KOPT-K1 (cell line): ENCODE results near the gene SGO2.
"Not testable (repeated sequence)": the region's sequence is repeated elsewhere in the genome, so short reads cannot be mapped to it uniquely, and the experiment has no call there.

Experiments used
- H3K27ac ChIP-seq: fragments of 200-600 bp; sonication (generic); 2 replicates; pipeline ENCODE4 v1.5.1; 2016; ENCODE audit warnings: antibody characterized with exemption, mild to moderate bottlenecking, low read depth, low read length; ENCODE audit not compliant: poor library complexity, severe bottlenecking
- H3K36me3 ChIP-seq: fragments of 200-600 bp; sonication (generic); 2 replicates; pipeline ENCODE4 v1.5.1; 2017; ENCODE audit warnings: antibody characterized with exemption, mild to moderate bottlenecking, low read length, moderate library complexity; ENCODE audit not compliant: insufficient read depth
- H3K9me3 ChIP-seq: fragments of 200-600 bp; sonication (generic); 2 replicates; pipeline ENCODE4 v1.5.1; 2017; ENCODE audit warnings: antibody characterized with exemption, low read length, mild to moderate bottlenecking; ENCODE audit not compliant: insufficient read depth, poor library complexity, severe bottlenecking

SGO2 gene

GRCh38 chr2:200566596-200566995 is 40.6 kb downstream of the SGO2 start:
- H3K36me3 ChIP-seq = peaks cover 48% of the 10 kb centered on the region
- not testable (repeated sequence) for H3K27ac ChIP-seq, H3K9me3 ChIP-seq

DNA sequence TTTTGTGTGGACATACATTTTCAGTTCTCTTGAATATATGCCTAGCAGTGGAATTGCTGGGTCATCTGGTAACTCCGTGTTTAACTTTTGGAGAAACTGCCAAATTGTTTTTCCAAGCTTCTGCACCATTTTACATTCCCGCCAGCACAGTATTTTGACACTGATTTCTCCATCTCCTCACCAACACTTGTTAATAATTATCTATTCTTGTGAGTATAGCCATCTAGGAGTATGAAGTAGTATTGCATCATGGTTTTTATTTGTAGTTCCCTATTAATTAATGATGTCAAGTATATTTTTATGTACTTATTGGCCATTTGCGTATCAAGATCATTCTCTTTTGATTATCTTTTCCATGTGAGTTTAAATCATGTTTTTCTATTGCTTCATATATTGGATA is 41.9 kb downstream of the SGO2 start:
- Histone ChIP-seq H3K36me3 (peaks cover 61% of the 10 kb centered on the region), H3K27ac (no peak overlapping the region), H3K9me3 (no peaks in the 10 kb centered on the region)

DNA sequence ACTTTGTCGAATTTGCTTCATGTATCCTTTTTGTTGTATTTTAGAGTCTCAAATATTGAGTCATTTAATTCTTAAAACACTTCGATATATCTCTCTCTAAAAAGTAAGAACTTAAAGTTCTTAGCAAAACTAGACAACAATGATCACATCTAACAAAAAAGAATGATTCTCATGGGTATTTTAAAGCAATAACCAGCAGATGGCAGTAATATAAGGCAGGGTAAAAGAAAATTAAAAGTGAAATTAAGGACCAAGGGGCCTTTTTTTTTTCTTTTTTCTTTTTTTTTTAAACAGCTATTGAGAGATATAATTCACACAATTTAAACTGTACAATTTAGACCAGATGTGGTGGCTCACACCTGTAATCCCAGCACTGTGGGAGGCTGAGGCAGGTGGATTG is 50.0 kb downstream of the SGO2 start:
- H3K9me3 ChIP-seq = no peaks in the 10 kb centered on the region
- H3K36me3 ChIP-seq = peaks cover 93% of the 10 kb centered on the region
- no peak overlapping the region for H3K27ac ChIP-seq

- no peaks in the 10 kb centered on the region for H3K9me3 ChIP-seq
- peaks cover 93% of the 10 kb centered on the region for H3K36me3 ChIP-seq
- H3K27ac ChIP-seq = no peak overlapping the region
These were observed 51.0 kb downstream of the SGO2 start for GRCh38 chr2:200577027-200577426.

DNA sequence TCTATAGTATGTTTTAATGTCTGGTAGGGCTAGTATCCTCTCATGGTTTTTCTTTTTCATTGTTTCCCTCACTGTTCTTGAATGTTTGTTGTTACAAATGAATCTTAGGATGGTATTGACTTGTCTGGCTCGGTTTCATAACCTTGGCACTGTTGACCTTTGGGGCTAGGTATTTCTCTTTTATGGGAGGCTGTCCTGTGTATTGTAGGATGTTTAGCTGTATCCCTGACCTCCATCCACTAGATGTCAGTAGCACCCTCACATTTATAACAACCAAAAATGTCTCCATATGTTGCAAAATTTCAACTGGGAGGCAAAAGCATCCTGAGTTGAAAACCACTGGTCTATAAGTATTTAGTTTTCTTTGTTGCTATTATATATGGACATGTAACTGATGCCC is 52.8 kb downstream of the SGO2 start:
- Histone ChIP-seq H3K27ac (no peak overlapping the region), H3K36me3 (peaks cover 91% of the 10 kb centered on the region), H3K9me3 (no peaks in the 10 kb centered on the region)

- H3K27ac ChIP-seq = no peak overlapping the region
- no peaks in the 10 kb centered on the region for H3K9me3 ChIP-seq
- peaks cover 59% of the 10 kb centered on the region for H3K36me3 ChIP-seq
These were observed 58.6 kb downstream of the SGO2 start for GRCh38 chr2:200584639-200585038.

GRCh38 chr2:200585340-200585729 is 59.3 kb downstream of the SGO2 start:
- no peak overlapping the region for H3K27ac ChIP-seq

DNA sequence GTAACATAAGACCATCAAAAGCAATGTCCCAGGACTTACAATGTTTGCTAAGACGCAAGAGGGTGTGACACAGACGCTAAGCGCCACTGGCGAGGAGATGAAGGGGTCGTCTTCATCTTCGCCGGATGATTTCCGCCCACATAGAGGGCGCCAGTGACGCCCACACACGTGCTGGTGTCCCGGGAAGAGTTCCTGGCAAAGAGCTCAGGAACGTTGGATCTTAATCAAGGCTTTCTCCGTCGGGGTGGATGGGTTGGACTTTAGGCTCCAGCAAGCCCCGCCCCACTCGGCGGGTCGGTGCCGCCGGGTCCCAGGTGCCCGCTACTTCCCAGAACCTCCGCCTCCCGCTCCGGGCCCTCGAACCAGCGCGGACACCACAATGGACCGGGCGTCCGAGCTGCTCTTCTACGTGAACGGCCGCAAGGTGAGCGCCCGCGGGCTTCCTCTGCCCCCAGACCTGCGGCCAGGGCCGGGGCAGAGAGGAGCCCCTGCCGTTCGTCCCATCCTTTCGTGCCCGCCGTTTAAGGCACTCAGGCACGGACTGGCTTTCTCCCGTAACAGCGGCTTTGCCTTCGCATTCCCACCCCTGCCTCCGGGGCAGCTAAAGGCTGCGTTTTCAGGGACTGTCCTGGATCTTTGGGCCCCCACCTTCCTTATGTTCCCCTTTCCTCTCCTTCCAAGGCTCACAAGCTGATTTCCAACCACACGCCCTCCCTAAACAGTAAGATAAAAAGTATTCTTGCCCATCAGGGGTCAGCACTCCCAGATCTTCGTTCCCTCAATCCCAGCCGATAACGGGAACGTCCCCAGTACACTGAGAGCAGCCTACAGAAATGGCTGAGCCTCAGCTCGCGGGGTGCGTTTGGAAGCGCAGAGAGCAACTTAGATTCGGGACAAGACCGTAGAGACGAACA is 60.0 kb downstream of the SGO2 start, which contains the start of gene AOX1:
Gene AOX1, plus strand, starts transcription at position 285 of the 914 bp plus-strand sequence. Its CDS starts 95 bp downstream, at position 380.
- Histone ChIP-seq H3K36me3 (peaks cover 46% of the 10 kb centered on the region), H3K27ac (no peak within 1 kb of the TSS), H3K9me3 (no peaks in the 10 kb centered on the region)

More at GRCh38 chr2:200585340-200585729, 59.3 kb downstream of the SGO2 start:
- Histone ChIP-seq H3K9me3 (no peaks in the 10 kb centered on the region), H3K36me3 (peaks cover 53% of the 10 kb centered on the region)

- Histone ChIP-seq H3K36me3 (peaks cover 40% of the 10 kb centered on the region), H3K9me3 (no peaks in the 10 kb centered on the region)
These were observed 60.6 kb downstream of the SGO2 start for GRCh38 chr2:200586644-200586975.

DNA sequence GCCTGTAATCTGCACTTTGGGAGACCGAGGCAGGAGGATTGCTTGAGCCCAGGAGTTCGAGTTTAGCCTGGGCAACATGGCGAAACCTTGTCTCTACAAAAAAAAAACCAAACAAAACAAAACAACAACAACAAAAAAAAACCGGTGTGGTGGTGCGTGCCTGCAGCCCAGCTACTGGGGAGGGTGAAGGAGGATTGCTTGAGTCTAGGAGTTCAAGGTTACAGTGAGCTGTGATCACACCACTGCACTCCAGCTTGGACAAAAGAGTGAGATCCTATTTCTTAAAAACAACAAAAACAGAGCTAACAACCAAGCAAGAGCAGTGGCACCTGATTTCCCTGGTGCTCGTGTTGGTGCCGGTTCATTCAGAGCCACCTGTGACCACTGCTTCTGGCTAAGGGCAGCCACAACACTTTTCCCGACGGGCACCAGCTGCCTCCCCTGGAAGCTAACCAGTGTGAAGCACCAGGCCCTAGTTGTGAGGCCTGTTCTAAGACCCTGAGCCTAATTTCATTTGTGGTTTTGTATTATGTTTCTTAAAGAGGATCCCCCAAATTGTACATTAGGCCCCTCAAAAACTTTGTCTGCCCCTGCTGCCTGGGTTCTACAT is 61.1 kb downstream of the SGO2 start:
- no peak overlapping the region for H3K27ac ChIP-seq
- H3K9me3 ChIP-seq = no peaks in the 10 kb centered on the region
- H3K36me3 ChIP-seq = peaks cover 35% of the 10 kb centered on the region

More at GRCh38 chr2:200586644-200586975, 60.6 kb downstream of the SGO2 start:
- no peak overlapping the region for H3K27ac ChIP-seq

DNA sequence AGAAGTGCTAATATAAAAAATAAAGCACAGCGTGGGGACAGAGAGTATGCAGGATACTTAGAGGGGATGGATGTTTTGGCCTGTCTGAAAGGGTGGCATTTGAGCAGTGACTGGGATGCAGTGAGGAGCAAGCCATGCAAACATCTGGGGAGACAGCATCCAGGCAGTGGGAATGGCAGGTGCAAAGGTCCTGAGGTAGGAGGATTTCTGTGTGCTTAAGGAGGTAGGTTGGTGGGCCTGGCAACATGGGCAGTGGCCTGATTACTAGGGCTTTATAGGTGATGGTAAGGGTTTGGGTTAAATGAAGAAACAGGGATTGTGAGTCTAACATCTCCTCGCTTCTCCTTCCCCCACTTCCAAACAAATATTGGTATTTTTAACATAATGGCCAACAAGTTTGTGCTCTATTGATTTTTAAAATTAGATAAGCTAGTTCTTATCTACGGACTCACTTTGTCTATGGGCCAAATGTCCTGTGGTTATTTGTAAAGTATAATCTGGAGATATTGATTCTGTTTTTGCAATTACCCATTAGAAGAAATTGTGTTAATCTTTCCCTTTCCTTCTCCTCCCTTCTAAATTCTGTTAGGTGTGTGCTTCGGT is 62.2 kb downstream of the SGO2 start:
- H3K9me3 ChIP-seq = no peaks in the 10 kb centered on the region
- no peak overlapping the region for H3K27ac ChIP-seq
- peaks cover 26% of the 10 kb centered on the region for H3K36me3 ChIP-seq

GRCh38 chr2:200590090-200590489 is 64.1 kb downstream of the SGO2 start:
- Histone ChIP-seq H3K9me3 (no peaks in the 10 kb centered on the region), H3K27ac (no peak overlapping the region), H3K36me3 (peaks cover 11% of the 10 kb centered on the region; the same call in 1 of the 2 replicates)

DNA sequence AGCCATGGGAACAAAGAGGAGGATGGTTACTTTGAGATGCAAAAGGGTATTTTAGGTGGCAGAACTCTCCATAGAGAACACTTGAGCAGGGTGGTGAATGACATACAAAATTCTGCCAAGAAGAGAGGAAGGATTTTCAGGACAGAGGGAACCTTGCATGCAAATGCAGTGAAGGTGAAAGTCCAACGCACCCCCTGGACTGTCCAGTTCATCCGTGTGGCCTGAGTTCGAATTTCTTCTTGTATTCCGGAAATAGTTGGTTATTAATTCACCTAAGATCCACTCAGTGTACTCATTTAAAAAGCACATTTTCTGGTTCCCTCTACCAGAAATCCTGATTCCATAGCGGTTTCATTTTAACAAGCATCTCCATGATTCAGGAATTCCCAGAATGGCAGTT is 65.3 kb downstream of the SGO2 start:
- no peak overlapping the region for H3K27ac ChIP-seq
- peaks cover 1% of the 10 kb centered on the region; the same call in 1 of the 2 replicates for H3K36me3 ChIP-seq
- H3K9me3 ChIP-seq = no peaks in the 10 kb centered on the region

DNA sequence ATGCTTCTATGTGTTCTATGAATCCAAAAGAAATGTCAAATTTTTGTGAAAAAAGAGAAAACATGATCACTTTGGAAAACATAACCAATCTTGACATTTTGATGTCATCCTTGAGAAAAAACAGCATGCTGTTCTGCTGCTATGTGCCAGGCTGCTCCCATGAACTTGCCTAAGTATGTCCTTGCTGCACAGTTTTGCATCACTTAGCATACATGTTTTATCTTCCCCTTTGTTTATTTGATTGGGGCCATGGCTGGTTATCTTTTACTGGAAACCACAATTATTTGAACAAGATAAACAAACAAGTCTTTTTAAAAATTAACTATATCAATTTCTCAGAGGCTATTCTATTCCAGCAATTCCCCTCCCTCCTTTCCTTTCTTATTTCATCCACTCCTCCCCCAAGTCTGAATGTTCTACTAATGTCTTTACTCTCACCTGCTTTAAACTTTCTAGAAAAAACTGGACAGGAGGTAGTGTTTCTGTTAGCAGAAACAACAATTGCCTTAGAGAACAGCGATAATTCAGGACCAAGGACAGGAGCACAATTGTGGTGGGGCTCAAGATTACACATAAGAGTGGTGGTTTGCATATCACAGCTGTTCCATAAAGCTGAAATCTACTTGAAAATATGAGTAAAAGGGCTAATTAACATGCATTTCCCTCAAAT is 66.5 kb downstream of the SGO2 start:
- Histone ChIP-seq H3K36me3 (no peaks in the 10 kb centered on the region), H3K27ac (no peak overlapping the region), H3K9me3 (no peaks in the 10 kb centered on the region)

- Histone ChIP-seq H3K27ac (no peak overlapping the region), H3K36me3 (no peaks in the 10 kb centered on the region), H3K9me3 (no peaks in the 10 kb centered on the region)
These were observed 67.9 kb downstream of the SGO2 start for GRCh38 chr2:200593905-200594304.
